ENCODE data around the gene NUMBL.

DNA sequence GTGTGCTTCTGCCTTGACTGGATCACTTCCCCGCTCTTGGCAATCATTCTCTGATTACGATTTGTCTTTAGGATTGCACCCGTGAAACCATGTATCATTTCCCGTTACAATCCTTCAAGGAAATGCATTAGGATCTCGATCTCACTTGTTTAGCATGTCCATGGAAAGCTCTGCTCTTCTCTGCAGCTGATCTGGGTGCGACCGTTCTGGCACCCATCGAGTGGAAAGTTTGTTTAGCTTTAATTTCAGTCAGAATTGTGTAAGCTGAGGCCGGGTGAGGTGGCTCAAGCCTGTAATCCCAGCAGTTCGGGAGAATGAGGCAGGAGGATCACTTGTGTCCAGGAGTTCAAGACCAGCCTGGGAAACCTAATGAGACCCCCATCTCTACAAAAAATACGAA is 30.9 kb downstream of the NUMBL start:
- no peak for TF ChIP-seq POLR2A (IDR thresholded peaks at IDR 0.05)
- no peak for TF ChIP-seq CTCF (IDR thresholded peaks at IDR 0.05)

Measured in gastroesophageal sphincter (tissue), 3 donors.